Caco-2 (cell line): ENCODE data around the gene ALK. TPM values are rescaled to one million over a fixed set of nuclear protein-coding genes. Genes with fewer than 3 reads are reported as not detected.
"Not testable (repeated sequence)": the region's sequence is repeated elsewhere in the genome, so short reads cannot be mapped to it uniquely, and the experiment has no call there.

Experiments
- BruUV-seq: library from RNA; stranded (reverse); fragments of 400-500 nt; replicated peaks from 2 replicates; lab custom pipeline; 2021; lab: Mats Ljungman, UMichigan
- CTCF ChIA-PET: fragments of 300-600 bp; sonication (Branson Sonifier 250); formaldehyde crosslinking; loops from one replicate; lab custom pipeline; 2022; ENCODE audit warnings: antibody characterized with exemption; lab: Charles Lee
- POLR2A ChIA-PET: fragments of 300-600 bp; sonication (Branson Sonifier 250); formaldehyde crosslinking; loops from one replicate; lab custom pipeline; 2022; ENCODE audit warnings: antibody characterized with exemption; lab: Charles Lee
- DNase-seq, 2 experiments: peaks; one replicate each; pipeline versions ENCODE4 v3.0.0 to v3.0.0-alpha.2; 2020 to 2022
- H3K27me3 ChIP-seq: replicated peaks from 2 replicates; pipeline ENCODE4 v1.6.0; 2011; ENCODE audit warnings: low read length; ENCODE audit not compliant: control insufficient read depth, insufficient read depth
- H3K36me3 ChIP-seq: 2 replicates; pipeline ENCODE4 v1.5.1; 2011; ENCODE audit warnings: low read length; ENCODE audit not compliant: control insufficient read depth, insufficient read depth
- H3K4me1 ChIP-seq: fragments of 250-450 bp; sonication (Bioruptor Pico); 2 replicates; pipeline ENCODE4 v1.5.1; 2020; ENCODE audit warnings: mild to moderate bottlenecking
- H3K4me3 ChIP-seq: 2 replicates; pipeline ENCODE4 v1.5.1; 2011; ENCODE audit warnings: low read depth, mild to moderate bottlenecking, control low read depth, low read length
- H3K9me3 ChIP-seq: fragments of 250-450 bp; sonication (Bioruptor Pico); 2 replicates; pipeline ENCODE4 v1.5.1; 2020; ENCODE audit warnings: mild to moderate bottlenecking, moderate library complexity
- H3K27ac Mint-ChIP-seq: one replicate; pipeline ENCODE4 v1.8.0; 2022; ENCODE audit warnings: mixed read lengths; ENCODE audit not compliant: unreplicated experiment
- H3K27me3 Mint-ChIP-seq: one replicate; pipeline ENCODE4 v1.8.0; 2022; ENCODE audit warnings: mixed read lengths; ENCODE audit not compliant: insufficient read depth, unreplicated experiment
- H3K36me3 Mint-ChIP-seq: one replicate; pipeline ENCODE4 v1.8.0; 2022; ENCODE audit warnings: mild to moderate bottlenecking, mixed read lengths; ENCODE audit not compliant: insufficient read depth, unreplicated experiment
- H3K4me1 Mint-ChIP-seq: one replicate; pipeline ENCODE4 v1.8.0; 2022; ENCODE audit warnings: low read depth, mixed read lengths; ENCODE audit not compliant: unreplicated experiment
- H3K4me3 Mint-ChIP-seq: one replicate; pipeline ENCODE4 v1.8.0; 2022; ENCODE audit warnings: mild to moderate bottlenecking, moderate library complexity, mixed read lengths; ENCODE audit not compliant: unreplicated experiment
- H3K9me3 Mint-ChIP-seq: one replicate; pipeline ENCODE4 v1.8.0; 2022; ENCODE audit warnings: mixed read lengths; ENCODE audit not compliant: unreplicated experiment
- CTCF ChIP-seq, 2 experiments: fragments of 200-600 bp in 1 of 2; IDR thresholded peaks; 1 replicate in 1 of 2; 2 replicates in 1 of 2; pipeline versions ENCODE4 v1.5.1 to v1.8.0; 2011 to 2022; ENCODE audit warnings: antibody characterized with exemption in 1 of 2, control low read depth in 1 of 2, inconsistent platforms in 1 of 2, low read depth in 1 of 2, low read length in 1 of 2, mild to moderate bottlenecking in 1 of 2, moderate library complexity in 1 of 2; ENCODE audit not compliant: insufficient read depth in 1 of 2, severe bottlenecking in 1 of 2, unreplicated experiment in 1 of 2
- intact Hi-C: fragments of 100-400 bp; cut with micrococcal nuclease; formaldehyde crosslinking; loops from one replicate; pipeline ENCODE4 v1.10.0; 2022; ENCODE audit not compliant: unreplicated experiment
- total RNA-seq: library from RNA; stranded (reverse); gene quantifications from 2 replicates; pipeline ENCODE4 v1.2.3, GENCODE V29; 2022

ALK gene
- total RNA-seq, 1 experiment from 2014 or later: 0.11 TPM

- H3K4me1 Mint-ChIP-seq: no peaks in the 10 kb centered on the region
- DNase-seq: no peak
- ChIA-PET CTCF (no interaction called here), POLR2A (no interaction called here)
- no peaks in the 10 kb centered on the region for H3K9me3 Mint-ChIP-seq
- Histone ChIP-seq H3K9me3 (no peaks in the 10 kb centered on the region), H3K4me3 (no peak overlapping the region), H3K4me1 (no peaks in the 10 kb centered on the region), H3K36me3 (no peaks in the 10 kb centered on the region), H3K27me3 (no peaks in the 10 kb centered on the region)
- intact Hi-C loops: no loop called here
- no TSS peak for BruUV-seq
- H3K27me3 Mint-ChIP-seq: peaks cover 14% of the 10 kb centered on the region
- TF ChIP-seq CTCF (IDR thresholded peaks at IDR 0.05; ENCODE audit: insufficient read depth in 1 of 2, low read depth in 1 of 2, low read length in 1 of 2, severe bottlenecking in 1 of 2, unreplicated experiment in 1 of 2): no peak
- no peak overlapping the region for H3K4me3 Mint-ChIP-seq
- H3K36me3 Mint-ChIP-seq: no peaks in the 10 kb centered on the region
- no peak overlapping the region for H3K27ac Mint-ChIP-seq
Observed at GRCh38 chr2:29751390-29751789, 170.0 kb downstream of the ALK start.

GRCh38 chr2:29750463-29750862 lies 170.9 kb downstream of the ALK start:
- CTCF ChIA-PET: not testable (repeated sequence)

GRCh38 chr2:29749843-29750242 lies 171.5 kb downstream of the ALK start:
- Mint-ChIP-seq H3K27me3 (peaks cover 12% of the 10 kb centered on the region), H3K27ac (no peak overlapping the region), H3K4me1 (no peaks in the 10 kb centered on the region), H3K4me3 (no peak overlapping the region), H3K36me3 (no peaks in the 10 kb centered on the region), H3K9me3 (no peaks in the 10 kb centered on the region)
- ChIA-PET POLR2A (no interaction called here), CTCF (no interaction called here)
- Histone ChIP-seq H3K27me3 (no peaks in the 10 kb centered on the region), H3K9me3 (no peaks in the 10 kb centered on the region), H3K4me3 (no peak overlapping the region), H3K36me3 (no peaks in the 10 kb centered on the region), H3K4me1 (no peaks in the 10 kb centered on the region)
- no peak for TF ChIP-seq CTCF (IDR thresholded peaks at IDR 0.05; ENCODE audit: insufficient read depth in 1 of 2, low read depth in 1 of 2, low read length in 1 of 2, severe bottlenecking in 1 of 2, unreplicated experiment in 1 of 2)
- no peak for DNase-seq
- intact Hi-C loops: no loop called here
- no TSS peak for BruUV-seq

More at GRCh38 chr2:29750463-29750862, 170.9 kb downstream of the ALK start:
- H3K36me3 ChIP-seq, BruUV-seq, H3K4me1 Mint-ChIP-seq, H3K36me3 Mint-ChIP-seq, POLR2A ChIA-PET, H3K4me3 Mint-ChIP-seq, intact Hi-C loops, H3K27ac Mint-ChIP-seq, H3K9me3 Mint-ChIP-seq, H3K4me3 ChIP-seq, H3K9me3 ChIP-seq, DNase-seq, H3K4me1 ChIP-seq, H3K27me3 ChIP-seq: not testable (repeated sequence)
- H3K27me3 Mint-ChIP-seq: peaks cover 12% of the 10 kb centered on the region

- H3K27ac Mint-ChIP-seq: no peak overlapping the region
- intact Hi-C loops: no loop called here
- BruUV-seq: no TSS peak
Observed at GRCh38 chr2:29749041-29749440, 172.3 kb downstream of the ALK start.

More at GRCh38 chr2:29749041-29749440, 172.3 kb downstream of the ALK start:
- TF ChIP-seq CTCF (IDR thresholded peaks at IDR 0.05; ENCODE audit: insufficient read depth in 1 of 2, low read depth in 1 of 2, low read length in 1 of 2, severe bottlenecking in 1 of 2, unreplicated experiment in 1 of 2): no peak
- no peaks in the 10 kb centered on the region for H3K4me1 Mint-ChIP-seq
- ChIA-PET POLR2A (no interaction called here), CTCF (no interaction called here)
- H3K4me3 Mint-ChIP-seq: no peak overlapping the region
- Histone ChIP-seq H3K36me3 (no peaks in the 10 kb centered on the region), H3K4me1 (no peaks in the 10 kb centered on the region), H3K27me3 (no peaks in the 10 kb centered on the region), H3K9me3 (no peaks in the 10 kb centered on the region), H3K4me3 (no peak overlapping the region)
- peaks cover 12% of the 10 kb centered on the region for H3K27me3 Mint-ChIP-seq
- no peaks in the 10 kb centered on the region for H3K36me3 Mint-ChIP-seq
- DNase-seq: no peak
- H3K9me3 Mint-ChIP-seq: no peaks in the 10 kb centered on the region
